Measurements from ENCODE around the gene RREB1. TPM values are rescaled to one million over a fixed set of nuclear protein-coding genes. Genes with fewer than 3 reads are reported as not detected.

Gene RREB1
- total RNA-seq, 6 experiments from 2014 or later = 17.5 to 23.5 (median 20.1) TPM

- H3K27me3 Mint-ChIP-seq (ENCODE audit: insufficient read depth) = no peaks in the 10 kb centered on the region; the same call in none of the 2 replicates
- no peak for TF ChIP-seq CTCF (IDR thresholded peaks at IDR 0.05)
- H3K4me1 Mint-ChIP-seq (ENCODE audit: low read depth) = peaks cover 55% of the 10 kb centered on the region
- no peaks in the 10 kb centered on the region for H3K9me3 Mint-ChIP-seq
- peaks cover 8% of the 10 kb centered on the region; the same call in 1 of the 2 replicates for H3K36me3 Mint-ChIP-seq (ENCODE audit: low read depth)
- H3K4me3 Mint-ChIP-seq = no peak overlapping the region
- H3K27ac Mint-ChIP-seq = no peak overlapping the region
- DNase-seq = no peak
Measured at GRCh38 chr6:7245668-7246393, 138.1 kb downstream of the RREB1 start.

GRCh38 chr6:7246401-7247178, 138.8 kb downstream of the RREB1 start:
- Mint-ChIP-seq H3K4me1 (ENCODE audit: low read depth) (peaks cover 51% of the 10 kb centered on the region), H3K27me3 (ENCODE audit: insufficient read depth) (no peaks in the 10 kb centered on the region; the same call in 1 of the 2 replicates), H3K27ac (no peak overlapping the region), H3K4me3 (no peak overlapping the region; the same call in 1 of the 2 replicates), H3K9me3 (no peaks in the 10 kb centered on the region), H3K36me3 (ENCODE audit: low read depth) (peaks cover 8% of the 10 kb centered on the region; the same call in 1 of the 2 replicates)
- DNase-seq = no peak
- TF ChIP-seq CTCF (IDR thresholded peaks at IDR 0.05) = peak; percentile 30; the same call in 1 of the 2 replicates

GRCh38 chr6:7247179-7247456, 139.4 kb downstream of the RREB1 start:
- H3K36me3 Mint-ChIP-seq (ENCODE audit: low read depth) = peaks cover 8% of the 10 kb centered on the region; the same call in 1 of the 2 replicates
- TF ChIP-seq CTCF (IDR thresholded peaks at IDR 0.05) = no peak
- H3K27ac Mint-ChIP-seq = no peak overlapping the region
- H3K27me3 Mint-ChIP-seq (ENCODE audit: insufficient read depth) = no peaks in the 10 kb centered on the region; the same call in 1 of the 2 replicates
- H3K4me3 Mint-ChIP-seq = no peak overlapping the region
- no peaks in the 10 kb centered on the region for H3K9me3 Mint-ChIP-seq
- DNase-seq = no peak
- peaks cover 46% of the 10 kb centered on the region for H3K4me1 Mint-ChIP-seq (ENCODE audit: low read depth)

- Mint-ChIP-seq H3K4me3 (no peak overlapping the region), H3K9me3 (no peaks in the 10 kb centered on the region), H3K27ac (no peak overlapping the region), H3K4me1 (ENCODE audit: low read depth) (peaks cover 39% of the 10 kb centered on the region), H3K36me3 (ENCODE audit: low read depth) (peaks cover 8% of the 10 kb centered on the region; the same call in 1 of the 2 replicates), H3K27me3 (ENCODE audit: insufficient read depth) (no peaks in the 10 kb centered on the region; the same call in 1 of the 2 replicates)
- TF ChIP-seq CTCF (IDR thresholded peaks at IDR 0.05) = no peak
- DNase-seq = no peak
Measured at GRCh38 chr6:7247828-7248227, 140.1 kb downstream of the RREB1 start.

- TF ChIP-seq CTCF (IDR thresholded peaks at IDR 0.05) = no peak
- no peak overlapping the region for H3K4me3 Mint-ChIP-seq
- H3K4me1 Mint-ChIP-seq (ENCODE audit: low read depth) = peaks cover 29% of the 10 kb centered on the region
- peak overlapping the region; percentile 26; the same call in 1 of the 2 replicates for H3K27ac Mint-ChIP-seq
- DNase-seq = no peak
- peaks cover 8% of the 10 kb centered on the region; the same call in 1 of the 2 replicates for H3K36me3 Mint-ChIP-seq (ENCODE audit: low read depth)
- H3K27me3 Mint-ChIP-seq (ENCODE audit: insufficient read depth) = peaks cover 4% of the 10 kb centered on the region; the same call in 1 of the 2 replicates
- no peaks in the 10 kb centered on the region for H3K9me3 Mint-ChIP-seq
Measured at GRCh38 chr6:7249391-7249790, 141.6 kb downstream of the RREB1 start.
